HepG2 (cell line): ENCODE measurements around the gene CYCS. TPM values are rescaled to one million over a fixed set of nuclear protein-coding genes. Genes with fewer than 3 reads are reported as not detected.

Experiments used
- ATAC-seq: fragments of 200-7000 bp; cut with Tn5 transposase; 3 replicates; pipeline ENCODE4 v1.9.1; 2020; ENCODE audit warnings: mild to moderate bottlenecking, moderate library complexity
- BruUV-seq: library from RNA; stranded (reverse); fragments of 400-500 nt; replicated peaks from 2 replicates; lab custom pipeline; 2021; lab: Mats Ljungman, UMichigan
- CTCF ChIA-PET: fragments of 300-600 bp; formaldehyde crosslinking; extraction: SDS; loops from one replicate; lab custom pipeline; 2021; ENCODE audit warnings: low total read pairs, inconsistent platforms, low intra/inter-chr PET ratio; lab: Yijun Ruan, JAX
- POLR2A ChIA-PET: fragments of 350-600 bp; sonication (Branson Sonifier 250); formaldehyde crosslinking; loops from one replicate; lab custom pipeline; 2020; ENCODE audit warnings: antibody characterized with exemption, inconsistent platforms; lab: Yijun Ruan, JAX
- DNase-seq: peaks from one replicate; pipeline ENCODE4 v3.0.0-alpha.2; 2015; ENCODE audit warnings: low spot score
- FAIRE-seq: peaks from 3 replicates; lab custom pipeline; 2011; peaks lifted over from hg19 to GRCh38; lab: Jason Lieb, UNC
- H2AFZ ChIP-seq: one replicate; pipeline ENCODE4 v1.6.1; 2011; ENCODE audit warnings: low read length, inconsistent platforms
- H3K27ac ChIP-seq: fragments of 300-600 bp; 3 replicates; pipeline ENCODE4 v1.8.0; 2011; ENCODE audit warnings: mixed run types, mild to moderate bottlenecking, mixed read lengths, low read length, inconsistent platforms; ENCODE audit not compliant: insufficient read depth; ENCODE audit errors: extremely low read length
- H3K27me3 ChIP-seq, 2 experiments: fragments of 200-600 bp in 1 of 2; 2 replicates in 1 of 2; 3 replicates in 1 of 2; pipeline versions ENCODE4 v1.6.0 to v1.8.0; 2011; ENCODE audit warnings: low read length in 2 of 2, mild to moderate bottlenecking in 2 of 2, moderate library complexity in 2 of 2, inconsistent platforms in 1 of 2; ENCODE audit not compliant: insufficient read depth in 2 of 2, control insufficient read depth in 1 of 2
- H3K36me3 ChIP-seq, 2 experiments: fragments of 200-600 bp in 1 of 2; replicated peaks in 1 of 2; 2 replicates in 1 of 2; 3 replicates in 1 of 2; pipeline versions ENCODE4 v1.5.1 to v1.8.0; 2011; ENCODE audit warnings: low read length in 2 of 2, inconsistent platforms in 1 of 2; ENCODE audit not compliant: insufficient read depth in 2 of 2, control insufficient read depth in 1 of 2
- H3K4me1 ChIP-seq: 2 replicates; pipeline ENCODE4 v1.5.1; 2012; ENCODE audit warnings: low read length, inconsistent platforms; ENCODE audit not compliant: insufficient read depth
- H3K4me2 ChIP-seq: 2 replicates; pipeline ENCODE4 v1.6.0; 2011; ENCODE audit warnings: low read depth, low read length, inconsistent platforms
- H3K4me3 ChIP-seq, 3 experiments: fragments of 200-600 bp in 1 of 3; sonication (generic), shearing (Covaris generic) in 1 of 3; replicated peaks in 1 of 3; 2 replicates each; pipeline ENCODE4 v1.5.1; 2011 to 2016; ENCODE audit warnings: low read length in 3 of 3, inconsistent platforms in 2 of 3, low read depth in 2 of 3, mild to moderate bottlenecking in 2 of 3, control low read depth in 1 of 3, mixed read lengths in 1 of 3; ENCODE audit not compliant: insufficient read depth in 1 of 3
- H3K79me2 ChIP-seq: one replicate; pipeline ENCODE4 v1.6.1; 2011; ENCODE audit warnings: low read length, inconsistent platforms; ENCODE audit not compliant: insufficient read depth
- H3K9ac ChIP-seq: 2 replicates; pipeline ENCODE4 v1.6.0; 2011; ENCODE audit warnings: mild to moderate bottlenecking, low read depth, low read length, inconsistent platforms; ENCODE audit not compliant: insufficient read depth
- H3K9me3 ChIP-seq: 2 replicates; pipeline ENCODE4 v1.5.1; 2012; ENCODE audit warnings: mild to moderate bottlenecking, low read length
- H4K20me1 ChIP-seq: 2 replicates; pipeline ENCODE4 v1.6.0; 2011; ENCODE audit warnings: inconsistent platforms, mild to moderate bottlenecking, low read length, moderate library complexity; ENCODE audit not compliant: insufficient read depth
- NRL ChIP-seq: sonication (generic); formaldehyde crosslinking; IDR thresholded peaks from 2 replicates; pipeline ENCODE4 v1.5.0; 2020; ENCODE audit warnings: missing genetic modification reagents, mild to moderate bottlenecking, moderate library complexity, borderline replicate concordance
- ZNF263 ChIP-seq: sonication (generic); formaldehyde crosslinking; IDR thresholded peaks from 2 replicates; pipeline ENCODE4 v1.4.0; 2020; ENCODE audit warnings: missing genetic modification reagents
- WGBS: methylation state at CpG from one replicate; pipeline ENCODE4 v1.1.6; 2017; ENCODE audit warnings: low lambda C conversion rate; 5-methylcytosine and 5-hydroxymethylcytosine counted together
- in situ Hi-C: cut with HindIII; loops from 2 replicates; pipeline ENCODE4 v1.10.0; 2017; ENCODE audit warnings: low pct_unique_long_range_greater_than_20kb; ENCODE audit not compliant: extremely low pct_ligation_motif_present
- intact Hi-C: fragments of 100-400 bp; cut with micrococcal nuclease; formaldehyde crosslinking; loops from one replicate; pipeline ENCODE4 v1.10.0; 2022; ENCODE audit not compliant: unreplicated experiment
- polyA plus RNA-seq, 8 experiments: library from polyadenylated mRNA; depleted of rRNA in 3 of 8; stranded (reverse) in 7 of 8; unstranded in 1 of 8; fragments of >200 nt; fragmentation: Illumina TruSeq in 4 of 8; extraction: Trizol in 4 of 8; gene quantifications; 2 replicates each; pipeline versions ENCODE4 v1.2.1 to v1.2.3, GENCODE V29; 2011 to 2016; ENCODE audit warnings: low read depth in 4 of 8, missing spikeins in 1 of 8, mixed read lengths in 1 of 8; ENCODE audit not compliant: insufficient read depth in 1 of 8
- total RNA-seq, 5 experiments: library from RNA; depleted of rRNA; stranded (reverse); fragments of >200 nt; fragmentation: Illumina TruSeq; extraction: Trizol; gene quantifications; 2 replicates each; pipeline ENCODE4 v1.2.3, GENCODE V29; 2016; ENCODE audit warnings: low read depth in 1 of 5
- TF ChIP-seq, protein P1 (sequence below): sonication (generic); formaldehyde crosslinking; IDR thresholded peaks from 2 replicates; pipeline ENCODE4 v1.5.1; 2020; ENCODE audit warnings: mild to moderate bottlenecking, missing genetic modification reagents, moderate library complexity
- TF ChIP-seq, protein P2 (sequence below): sonication (generic); formaldehyde crosslinking; IDR thresholded peaks from 2 replicates; pipeline ENCODE4 v1.4.0; 2020; ENCODE audit warnings: missing genetic modification reagents, borderline replicate concordance
- TF ChIP-seq, protein P3 (sequence below): sonication (generic); formaldehyde crosslinking; IDR thresholded peaks from 2 replicates; pipeline ENCODE4 v1.4.0; 2020; ENCODE audit warnings: missing genetic modification reagents

CYCS gene
- total and polyA plus RNA-seq, 2 of the 13 experiments (the other 11 are each of a cell fraction or from before 2014, with no cell fraction given) = 35.9 to 202 TPM

DNA sequence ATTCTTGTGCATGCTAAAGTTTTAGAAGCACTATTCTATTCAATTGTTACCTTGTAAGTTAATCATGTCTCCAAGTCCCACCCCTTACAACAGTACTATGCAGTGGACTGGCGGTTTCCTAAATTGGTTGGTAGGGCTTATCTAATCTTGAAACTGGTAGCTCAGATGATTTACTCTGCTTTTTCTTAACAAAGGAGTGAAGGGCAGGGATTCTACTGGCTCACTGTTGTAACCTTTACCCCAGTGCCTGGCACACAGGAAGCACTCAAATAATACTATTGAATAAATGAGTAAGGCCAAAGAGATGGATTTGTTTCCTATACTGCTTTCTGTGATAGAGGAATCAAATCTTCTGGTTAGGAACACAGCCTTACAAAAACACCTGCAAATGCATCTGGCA lies 46.0 kb upstream of the CYCS start:
- DNase-seq = no peak
- FAIRE-seq = no peak
- Histone ChIP-seq H3K27ac (no peak overlapping the region), H3K36me3 (no peaks in the 10 kb centered on the region), H3K4me2 (no peak overlapping the region), H3K9me3 (no peaks in the 10 kb centered on the region), H3K9ac (no peak overlapping the region), H2AFZ (no peak overlapping the region), H3K79me2 (no peaks in the 10 kb centered on the region), H4K20me1 (no peaks in the 10 kb centered on the region), H3K4me3 (no peak overlapping the region), H3K27me3 (no peaks in the 10 kb centered on the region), H3K4me1 (0 out of 2 replicates have a peak, but pooled peaks cover 5% of the 10 kb centered on the region)
- intact Hi-C loops (no loop called here), in situ Hi-C loops (no loop called here)
- POLR2A ChIA-PET = no interaction called here
- no peak for ATAC-seq
- no TSS peak for BruUV-seq
- 82% methylated on average over 1 of the region's 1 CpG for WGBS
- CTCF ChIA-PET = no interaction called here
- TF ChIP-seq, protein P1, sequence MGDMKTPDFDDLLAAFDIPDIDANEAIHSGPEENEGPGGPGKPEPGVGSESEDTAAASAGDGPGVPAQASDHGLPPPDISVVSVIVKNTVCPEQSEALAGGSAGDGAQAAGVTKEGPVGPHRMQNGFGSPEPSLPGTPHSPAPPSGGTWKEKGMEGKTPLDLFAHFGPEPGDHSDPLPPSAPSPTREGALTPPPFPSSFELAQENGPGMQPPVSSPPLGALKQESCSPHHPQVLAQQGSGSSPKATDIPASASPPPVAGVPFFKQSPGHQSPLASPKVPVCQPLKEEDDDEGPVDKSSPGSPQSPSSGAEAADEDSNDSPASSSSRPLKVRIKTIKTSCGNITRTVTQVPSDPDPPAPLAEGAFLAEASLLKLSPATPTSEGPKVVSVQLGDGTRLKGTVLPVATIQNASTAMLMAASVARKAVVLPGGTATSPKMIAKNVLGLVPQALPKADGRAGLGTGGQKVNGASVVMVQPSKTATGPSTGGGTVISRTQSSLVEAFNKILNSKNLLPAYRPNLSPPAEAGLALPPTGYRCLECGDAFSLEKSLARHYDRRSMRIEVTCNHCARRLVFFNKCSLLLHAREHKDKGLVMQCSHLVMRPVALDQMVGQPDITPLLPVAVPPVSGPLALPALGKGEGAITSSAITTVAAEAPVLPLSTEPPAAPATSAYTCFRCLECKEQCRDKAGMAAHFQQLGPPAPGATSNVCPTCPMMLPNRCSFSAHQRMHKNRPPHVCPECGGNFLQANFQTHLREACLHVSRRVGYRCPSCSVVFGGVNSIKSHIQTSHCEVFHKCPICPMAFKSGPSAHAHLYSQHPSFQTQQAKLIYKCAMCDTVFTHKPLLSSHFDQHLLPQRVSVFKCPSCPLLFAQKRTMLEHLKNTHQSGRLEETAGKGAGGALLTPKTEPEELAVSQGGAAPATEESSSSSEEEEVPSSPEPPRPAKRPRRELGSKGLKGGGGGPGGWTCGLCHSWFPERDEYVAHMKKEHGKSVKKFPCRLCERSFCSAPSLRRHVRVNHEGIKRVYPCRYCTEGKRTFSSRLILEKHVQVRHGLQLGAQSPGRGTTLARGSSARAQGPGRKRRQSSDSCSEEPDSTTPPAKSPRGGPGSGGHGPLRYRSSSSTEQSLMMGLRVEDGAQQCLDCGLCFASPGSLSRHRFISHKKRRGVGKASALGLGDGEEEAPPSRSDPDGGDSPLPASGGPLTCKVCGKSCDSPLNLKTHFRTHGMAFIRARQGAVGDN (CRISPR knock-in tag) = no peak
- no peak for TF ChIP-seq ZNF263
- no peak for TF ChIP-seq NRL (CRISPR knock-in tag)
- TF ChIP-seq, protein P2, sequence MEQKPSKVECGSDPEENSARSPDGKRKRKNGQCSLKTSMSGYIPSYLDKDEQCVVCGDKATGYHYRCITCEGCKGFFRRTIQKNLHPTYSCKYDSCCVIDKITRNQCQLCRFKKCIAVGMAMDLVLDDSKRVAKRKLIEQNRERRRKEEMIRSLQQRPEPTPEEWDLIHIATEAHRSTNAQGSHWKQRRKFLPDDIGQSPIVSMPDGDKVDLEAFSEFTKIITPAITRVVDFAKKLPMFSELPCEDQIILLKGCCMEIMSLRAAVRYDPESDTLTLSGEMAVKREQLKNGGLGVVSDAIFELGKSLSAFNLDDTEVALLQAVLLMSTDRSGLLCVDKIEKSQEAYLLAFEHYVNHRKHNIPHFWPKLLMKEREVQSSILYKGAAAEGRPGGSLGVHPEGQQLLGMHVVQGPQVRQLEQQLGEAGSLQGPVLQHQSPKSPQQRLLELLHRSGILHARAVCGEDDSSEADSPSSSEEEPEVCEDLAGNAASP (CRISPR knock-in tag) = no peak
- TF ChIP-seq, protein P3, sequence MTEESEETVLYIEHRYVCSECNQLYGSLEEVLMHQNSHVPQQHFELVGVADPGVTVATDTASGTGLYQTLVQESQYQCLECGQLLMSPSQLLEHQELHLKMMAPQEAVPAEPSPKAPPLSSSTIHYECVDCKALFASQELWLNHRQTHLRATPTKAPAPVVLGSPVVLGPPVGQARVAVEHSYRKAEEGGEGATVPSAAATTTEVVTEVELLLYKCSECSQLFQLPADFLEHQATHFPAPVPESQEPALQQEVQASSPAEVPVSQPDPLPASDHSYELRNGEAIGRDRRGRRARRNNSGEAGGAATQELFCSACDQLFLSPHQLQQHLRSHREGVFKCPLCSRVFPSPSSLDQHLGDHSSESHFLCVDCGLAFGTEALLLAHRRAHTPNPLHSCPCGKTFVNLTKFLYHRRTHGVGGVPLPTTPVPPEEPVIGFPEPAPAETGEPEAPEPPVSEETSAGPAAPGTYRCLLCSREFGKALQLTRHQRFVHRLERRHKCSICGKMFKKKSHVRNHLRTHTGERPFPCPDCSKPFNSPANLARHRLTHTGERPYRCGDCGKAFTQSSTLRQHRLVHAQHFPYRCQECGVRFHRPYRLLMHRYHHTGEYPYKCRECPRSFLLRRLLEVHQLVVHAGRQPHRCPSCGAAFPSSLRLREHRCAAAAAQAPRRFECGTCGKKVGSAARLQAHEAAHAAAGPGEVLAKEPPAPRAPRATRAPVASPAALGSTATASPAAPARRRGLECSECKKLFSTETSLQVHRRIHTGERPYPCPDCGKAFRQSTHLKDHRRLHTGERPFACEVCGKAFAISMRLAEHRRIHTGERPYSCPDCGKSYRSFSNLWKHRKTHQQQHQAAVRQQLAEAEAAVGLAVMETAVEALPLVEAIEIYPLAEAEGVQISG (CRISPR knock-in tag) = no peak
